ENCODE results near the gene SH3BGRL3. TPM values are rescaled to one million over a fixed set of nuclear protein-coding genes. Genes with fewer than 3 reads are reported as not detected.
"Not testable (repeated sequence)": the region's sequence is repeated elsewhere in the genome, so short reads cannot be mapped to it uniquely, and the experiment has no call there.

The SH3BGRL3 gene
- 100 to 1,000 TPM in 1 of 2 donors, 10 to 100 TPM in 1; 17.2 to 317 TPM for total RNA-seq
- polyA plus RNA-seq, result 100 to 1,000 TPM; 349 to 437 TPM
- long read RNA-seq, donor 1, transcript SH3BGRL3-201 (3 exons, 1,661 nt), result major isoform, 115 of 133 reads
- long read RNA-seq, donor 1, transcript SH3BGRL3-202 (2 exons, 768 nt), result minor isoform, 9 of 133 reads
- long read RNA-seq, donor 1, partial matches to known transcripts, result 9 of 133 reads
- long read RNA-seq, donor 1, other reads (novel, unspliced or antisense), result 0 of 133 reads
- long read RNA-seq, donor 2, transcript SH3BGRL3-201 (3 exons, 1,661 nt), result major isoform, 38 of 45 reads
- long read RNA-seq, donor 2, partial matches to known transcripts, result 6 of 45 reads
- long read RNA-seq, donor 2, other reads (novel, unspliced or antisense), result 0 of 45 reads
- long read RNA-seq, donor 3, transcript SH3BGRL3-202 (2 exons, 768 nt), result minor isoform, 5 of 73 reads
- long read RNA-seq, donor 3, transcript SH3BGRL3-201 (3 exons, 1,661 nt), result major isoform, 62 of 73 reads
- long read RNA-seq, donor 3, partial matches to known transcripts, result 6 of 73 reads
- long read RNA-seq, donor 3, other reads (novel, unspliced or antisense), result 0 of 73 reads
- long read RNA-seq, donor 4, transcript SH3BGRL3-202 (2 exons, 768 nt), result minor isoform, 5 of 50 reads
- long read RNA-seq, donor 4, transcript SH3BGRL3-201 (3 exons, 1,661 nt), result major isoform, 45 of 50 reads
- long read RNA-seq, donor 4, partial matches to known transcripts, result 0 of 50 reads
- long read RNA-seq, donor 4, other reads (novel, unspliced or antisense), result 0 of 50 reads
- long read RNA-seq, donor 5, transcript SH3BGRL3-201 (3 exons, 1,661 nt), result major isoform, 175 of 188 reads
- long read RNA-seq, donor 5, transcript SH3BGRL3-202 (2 exons, 768 nt), result minor isoform, 7 of 188 reads
- long read RNA-seq, donor 5, partial matches to known transcripts, result 6 of 188 reads
- long read RNA-seq, donor 5, other reads (novel, unspliced or antisense), result 0 of 188 reads

DNA sequence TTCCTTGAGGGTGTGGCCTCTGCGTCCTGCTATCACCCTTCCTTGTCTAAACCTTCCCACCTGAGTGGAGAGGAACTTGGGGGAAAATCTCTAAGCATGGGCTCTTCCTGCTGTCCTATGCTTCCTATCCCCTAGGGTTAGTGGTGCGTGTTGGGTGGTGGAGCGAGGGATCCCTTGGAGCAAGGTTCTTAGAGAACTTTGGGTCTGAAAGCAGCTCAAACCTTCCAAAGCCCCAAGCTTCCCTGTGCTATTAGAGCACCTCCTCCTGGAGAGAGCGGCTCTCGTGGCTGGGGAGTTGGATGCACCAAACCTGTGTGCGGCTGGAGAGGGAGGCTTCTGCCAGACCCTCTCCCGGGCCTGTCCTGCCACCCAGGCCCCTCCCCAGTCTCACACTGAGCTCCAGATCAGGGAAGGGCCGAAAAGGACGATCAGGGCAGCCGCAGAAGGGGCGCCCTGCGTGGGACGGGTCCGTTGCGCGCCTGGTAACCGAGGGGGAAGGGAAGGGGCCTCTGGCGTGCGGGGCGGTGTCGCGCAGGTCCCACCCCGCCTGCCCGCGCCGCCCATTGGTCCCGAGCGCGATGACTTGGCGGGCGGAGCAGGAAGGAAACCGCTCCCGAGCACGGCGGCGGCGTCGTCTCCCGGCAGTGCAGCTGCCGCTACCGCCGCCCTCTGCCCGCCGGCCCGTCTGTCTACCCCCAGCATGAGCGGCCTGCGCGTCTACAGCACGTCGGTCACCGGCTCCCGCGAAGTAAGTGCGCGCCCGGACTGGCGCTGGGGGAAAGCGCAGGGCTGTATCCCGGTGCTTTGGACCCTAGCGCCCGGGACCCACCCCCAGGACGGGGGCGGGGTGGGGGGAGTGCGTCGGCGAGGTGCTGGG is at the start of gene SH3BGRL3:
Gene SH3BGRL3, plus strand, starts transcription at position 631 of the 877 bp plus-strand sequence. Its CDS starts 70 bp downstream, at position 701.
- DNase-seq, result peak; percentile 87 to 93 (median 90)
- H3K9me3 ChIP-seq (ENCODE audit: control insufficient read depth in 4 of 4, insufficient read depth in 3 of 4, low read length in 3 of 4), result no peaks in the 10 kb centered on the region
- peak within 1 kb of the TSS; percentile 87 for H3K4me3 ChIP-seq
- peak; percentile 81 for ATAC-seq (ENCODE audit: insufficient read depth, low FRiP score)
- peak within 1 kb of the TSS; percentile 96 to 97 for H3K27ac ChIP-seq (ENCODE audit: low read depth in 1 of 2, low read length in 1 of 2)
- TF ChIP-seq, protein P1, sequence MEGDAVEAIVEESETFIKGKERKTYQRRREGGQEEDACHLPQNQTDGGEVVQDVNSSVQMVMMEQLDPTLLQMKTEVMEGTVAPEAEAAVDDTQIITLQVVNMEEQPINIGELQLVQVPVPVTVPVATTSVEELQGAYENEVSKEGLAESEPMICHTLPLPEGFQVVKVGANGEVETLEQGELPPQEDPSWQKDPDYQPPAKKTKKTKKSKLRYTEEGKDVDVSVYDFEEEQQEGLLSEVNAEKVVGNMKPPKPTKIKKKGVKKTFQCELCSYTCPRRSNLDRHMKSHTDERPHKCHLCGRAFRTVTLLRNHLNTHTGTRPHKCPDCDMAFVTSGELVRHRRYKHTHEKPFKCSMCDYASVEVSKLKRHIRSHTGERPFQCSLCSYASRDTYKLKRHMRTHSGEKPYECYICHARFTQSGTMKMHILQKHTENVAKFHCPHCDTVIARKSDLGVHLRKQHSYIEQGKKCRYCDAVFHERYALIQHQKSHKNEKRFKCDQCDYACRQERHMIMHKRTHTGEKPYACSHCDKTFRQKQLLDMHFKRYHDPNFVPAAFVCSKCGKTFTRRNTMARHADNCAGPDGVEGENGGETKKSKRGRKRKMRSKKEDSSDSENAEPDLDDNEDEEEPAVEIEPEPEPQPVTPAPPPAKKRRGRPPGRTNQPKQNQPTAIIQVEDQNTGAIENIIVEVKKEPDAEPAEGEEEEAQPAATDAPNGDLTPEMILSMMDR (IDR thresholded peaks at IDR 0.05; ENCODE audit: control extremely low read depth, extremely low read depth), result no peak
- H3K36me3 ChIP-seq (ENCODE audit: control insufficient read depth in 4 of 4, insufficient read depth in 4 of 4, low read length in 4 of 4), result peaks cover 0 to 20% (median 11%) of the 10 kb centered on the region in 4 donors
- H3K4me1 ChIP-seq (ENCODE audit: control insufficient read depth in 5 of 5, insufficient read depth in 5 of 5, low read length in 5 of 5), result peaks cover 9 to 46% (median 31%) of the 10 kb centered on the region in 5 donors
- H3K9ac ChIP-seq (ENCODE audit: insufficient read depth in 1 of 2, low read length in 2 of 2), result peak within 1 kb of the TSS; percentile 29 to 73
- H3K27me3 ChIP-seq (ENCODE audit: control insufficient read depth in 3 of 3, insufficient read depth in 3 of 3, low read length in 2 of 3), result no peaks in the 10 kb centered on the region
- WGBS, 2 donors, result 1% methylated on average over 54 to 66 of the region's 66 CpGs

GRCh38 chr1:26230682-26231081 is 49.2 kb upstream of the SH3BGRL3 start:
- peaks cover 0 to 16% (median 10%) of the 10 kb centered on the region in 3 donors for H3K27me3 ChIP-seq (ENCODE audit: control insufficient read depth in 3 of 3, insufficient read depth in 3 of 3, low read length in 2 of 3)
- not testable (repeated sequence) for ATAC-seq (ENCODE audit: insufficient read depth, low FRiP score); DNase-seq

DNA sequence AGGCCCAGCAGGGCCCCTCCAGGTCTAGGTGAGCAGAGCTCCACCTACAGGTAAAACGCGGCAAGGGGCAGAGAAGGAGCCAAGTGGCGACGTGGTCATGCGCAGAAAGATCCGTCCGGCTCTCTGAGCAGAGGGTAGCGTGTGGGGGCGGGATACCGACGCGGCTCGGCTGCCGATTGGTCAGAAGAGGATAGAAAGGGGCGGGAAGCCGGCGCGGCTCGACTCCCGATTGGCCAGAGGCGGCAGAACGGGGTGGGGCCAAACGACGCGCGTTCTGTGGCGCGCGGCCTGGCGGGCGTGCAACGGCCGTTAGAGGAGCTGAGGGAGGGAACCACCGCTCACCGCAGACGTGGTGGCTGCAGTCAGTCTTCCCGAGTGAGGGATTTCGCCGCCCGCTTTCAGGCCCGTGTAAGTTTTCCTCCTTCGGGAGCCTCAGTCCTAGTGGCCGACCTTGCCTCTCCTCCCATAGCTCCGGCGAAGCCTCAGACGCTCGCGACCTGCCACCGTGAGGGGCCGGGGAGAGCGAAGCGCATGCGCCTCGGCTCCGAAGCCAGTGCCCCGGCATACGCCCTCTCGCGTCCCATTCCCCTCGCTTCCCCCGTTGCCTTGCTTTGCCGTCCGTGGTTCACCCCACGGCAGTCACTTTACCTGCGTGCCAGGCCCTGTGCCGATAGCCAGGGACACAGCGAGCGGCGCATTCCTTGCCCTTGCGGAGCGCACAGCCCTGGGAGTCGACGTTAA is 45.8 kb upstream of the SH3BGRL3 start, which contains the start of gene CEP85:
Gene CEP85, plus strand, starts transcription at position 298 of the 741 bp plus-strand sequence. CDS start 5,584 bp downstream, outside the sequence.
- H3K9me3 ChIP-seq (ENCODE audit: control insufficient read depth in 4 of 4, insufficient read depth in 3 of 4, low read length in 3 of 4), result no peaks in the 10 kb centered on the region
- ATAC-seq (ENCODE audit: insufficient read depth, low FRiP score) (peak; percentile 99), DNase-seq (peak; percentile 97 to 98 (median 98))
- WGBS, 2 donors, result 0 to 1% methylated on average over 71 to 73 of the region's 73 CpGs
- peak within 1 kb of the TSS; percentile 57 for H3K4me3 ChIP-seq
- H3K27ac ChIP-seq (ENCODE audit: low read depth in 1 of 2, low read length in 1 of 2), result peak within 1 kb of the TSS; percentile 88 to 95
- no peaks in the 10 kb centered on the region for H3K27me3 ChIP-seq (ENCODE audit: control insufficient read depth in 3 of 3, insufficient read depth in 3 of 3, low read length in 2 of 3)
- H3K9ac ChIP-seq (ENCODE audit: insufficient read depth in 1 of 2, low read length in 2 of 2), result peak within 1 kb of the TSS; percentile 90 to 93
- peaks cover 0 to 4% (median 0%) of the 10 kb centered on the region in 4 donors for H3K36me3 ChIP-seq (ENCODE audit: control insufficient read depth in 4 of 4, insufficient read depth in 4 of 4, low read length in 4 of 4)
- H3K4me1 ChIP-seq (ENCODE audit: control insufficient read depth in 5 of 5, insufficient read depth in 5 of 5, low read length in 5 of 5), result peaks cover 0 to 10% (median 4%) of the 10 kb centered on the region in 5 donors
- TF ChIP-seq, protein P1 (IDR thresholded peaks at IDR 0.05; ENCODE audit: control extremely low read depth, extremely low read depth), result peak; percentile 78

More at GRCh38 chr1:26230682-26231081, 49.2 kb upstream of the SH3BGRL3 start:
- H3K9me3 ChIP-seq (ENCODE audit: control insufficient read depth in 4 of 4, insufficient read depth in 3 of 4, low read length in 3 of 4); H3K27ac ChIP-seq (ENCODE audit: low read depth in 1 of 2, low read length in 1 of 2); H3K36me3 ChIP-seq (ENCODE audit: control insufficient read depth in 4 of 4, insufficient read depth in 4 of 4, low read length in 4 of 4); H3K9ac ChIP-seq (ENCODE audit: insufficient read depth in 1 of 2, low read length in 2 of 2); H3K4me1 ChIP-seq (ENCODE audit: control insufficient read depth in 5 of 5, insufficient read depth in 5 of 5, low read length in 5 of 5); H3K4me3 ChIP-seq: not testable (repeated sequence)
- WGBS, 2 donors, result 72 to 82% methylated on average over 2 of the region's 2 CpGs

Measured in lung (tissue), 16 donors.